Measurements from ENCODE around the gene CAP2. TPM values are rescaled to one million over a fixed set of nuclear protein-coding genes. Genes with fewer than 3 reads are reported as not detected.

The CAP2 gene
- total and polyA plus RNA-seq, 12 donors = 1.3 to 21.9 (median 11.9) TPM

DNA sequence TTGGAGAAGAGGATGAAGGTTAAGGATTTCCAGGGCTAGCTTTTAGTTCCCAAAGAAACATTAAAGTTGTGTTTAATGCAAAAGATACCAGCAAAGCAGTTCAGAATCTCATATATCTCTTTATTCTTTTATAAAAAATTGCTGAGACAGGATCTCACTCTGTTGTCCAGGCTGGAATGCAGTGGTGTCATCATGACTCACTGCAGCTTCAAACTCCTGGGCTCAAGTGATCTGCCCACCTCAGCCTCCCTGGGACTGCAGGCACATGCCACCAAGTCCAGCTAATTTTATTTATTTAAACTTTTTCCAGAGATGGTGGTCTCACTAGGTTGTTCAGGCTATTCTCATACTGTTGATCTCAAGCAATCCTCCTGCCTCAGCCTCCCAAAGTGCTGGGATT lies 41.1 kb upstream of the CAP2 start:
- TF ChIP-seq POLR2A (IDR thresholded peaks at IDR 0.05) = no peak
- TF ChIP-seq CTCF (IDR thresholded peaks at IDR 0.05) = no peak
- H3K4me3 ChIP-seq = no peak overlapping the region
- no peaks in the 10 kb centered on the region for H3K4me1 ChIP-seq (replicated peaks in 1 of 2)
- H3K9me3 ChIP-seq (replicated peaks in 1 of 3) = no peaks in the 10 kb centered on the region
- H3K36me3 ChIP-seq (replicated peaks in 1 of 2) = no peaks in the 10 kb centered on the region
- DNase-seq = no peak
- H3K27me3 ChIP-seq = no peaks in the 10 kb centered on the region
- H3K27ac ChIP-seq = no peak overlapping the region
- intact Hi-C loops (cut with DNase I) = no loop called here

- 77 to 81% (median 80%) methylated on average over 4 of the region's 4 CpGs for WGBS, 4 donors
- no peak overlapping the region for H3K27ac ChIP-seq
- no peaks in the 10 kb centered on the region for H3K4me1 ChIP-seq (replicated peaks in 1 of 2)
- no peak for DNase-seq
- no peaks in the 10 kb centered on the region for H3K36me3 ChIP-seq (replicated peaks in 1 of 2)
- intact Hi-C loops (cut with DNase I) = no loop called here
- H3K4me3 ChIP-seq = no peak overlapping the region
- no peaks in the 10 kb centered on the region for H3K27me3 ChIP-seq
- H3K9me3 ChIP-seq (replicated peaks in 1 of 3) = no peaks in the 10 kb centered on the region
- TF ChIP-seq CTCF (IDR thresholded peaks at IDR 0.05) (no peak), POLR2A (IDR thresholded peaks at IDR 0.05) (no peak)
Observed at GRCh38 chr6:17353440-17354175, 39.8 kb upstream of the CAP2 start.

DNA sequence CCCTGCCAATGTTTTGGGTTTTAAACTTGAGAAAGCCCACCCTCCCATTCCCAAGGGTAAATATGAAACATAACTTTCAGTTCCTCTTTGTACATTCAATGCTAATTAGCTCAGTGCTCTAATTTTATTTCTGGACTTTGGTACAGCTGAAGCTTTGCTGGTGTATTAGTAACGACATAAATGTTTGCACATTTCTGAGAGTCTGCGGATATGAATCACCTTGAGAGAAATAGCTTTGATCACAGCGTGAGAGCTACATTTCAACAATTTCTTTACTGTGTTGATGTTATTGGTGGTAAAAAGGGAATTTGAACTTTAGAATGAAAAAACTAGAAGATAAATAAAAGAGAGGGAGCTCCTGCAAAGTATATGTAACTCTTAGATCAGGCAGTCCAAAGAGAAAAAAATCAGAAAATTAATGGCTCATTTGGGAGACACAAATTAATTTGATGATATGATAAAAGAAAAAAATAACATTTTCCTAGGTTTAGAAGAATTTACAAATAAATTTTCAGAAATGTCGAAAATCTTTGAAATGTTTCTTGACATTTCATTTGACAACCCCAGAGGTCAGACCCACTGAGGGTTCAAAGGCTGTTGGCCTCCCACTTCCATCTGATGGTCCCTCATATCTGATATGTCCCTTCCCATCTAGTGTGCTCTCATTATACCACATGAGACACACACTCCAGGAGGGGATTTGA lies 38.5 kb upstream of the CAP2 start:
- no peaks in the 10 kb centered on the region for H3K9me3 ChIP-seq (replicated peaks in 1 of 3)
- H3K4me3 ChIP-seq = no peak overlapping the region
- no peak for DNase-seq
- intact Hi-C loops (cut with DNase I) = no loop called here
- no peak overlapping the region for H3K27ac ChIP-seq
- H3K36me3 ChIP-seq (replicated peaks in 1 of 2) = no peaks in the 10 kb centered on the region
- WGBS, 4 donors = 59 to 74% (median 66%) methylated on average over 4 of the region's 4 CpGs
- no peaks in the 10 kb centered on the region for H3K4me1 ChIP-seq (replicated peaks in 1 of 2)
- no peaks in the 10 kb centered on the region for H3K27me3 ChIP-seq
- TF ChIP-seq CTCF (IDR thresholded peaks at IDR 0.05) = no peak
- TF ChIP-seq POLR2A (IDR thresholded peaks at IDR 0.05) = no peak

GRCh38 chr6:17355404-17355774 lies 38.0 kb upstream of the CAP2 start:
- no peaks in the 10 kb centered on the region for H3K27me3 ChIP-seq
- intact Hi-C loops (cut with DNase I) = no loop called here
- no peaks in the 10 kb centered on the region for H3K4me1 ChIP-seq (replicated peaks in 1 of 2)
- WGBS, 4 donors = 67 to 75% (median 70%) methylated on average over 2 of the region's 2 CpGs
- no peak for DNase-seq
- TF ChIP-seq POLR2A (IDR thresholded peaks at IDR 0.05) (no peak), CTCF (IDR thresholded peaks at IDR 0.05) (no peak)
- H3K9me3 ChIP-seq (replicated peaks in 1 of 3) = no peaks in the 10 kb centered on the region
- no peak overlapping the region for H3K27ac ChIP-seq
- no peak overlapping the region for H3K4me3 ChIP-seq
- H3K36me3 ChIP-seq (replicated peaks in 1 of 2) = no peaks in the 10 kb centered on the region
